H9 (cell line): Measurements from ENCODE around the gene LYVE1. TPM values are rescaled to one million over a fixed set of nuclear protein-coding genes. Genes with fewer than 3 reads are reported as not detected.

Source experiments
- DNase-seq: peaks from one replicate; pipeline ENCODE4 v3.0.0-alpha.2; 2017
- H2AFZ ChIP-seq: one replicate; pipeline ENCODE4 v1.6.1; 2013; ENCODE audit warnings: mild to moderate bottlenecking, low read length, control low read depth, moderate library complexity
- H2AK5ac ChIP-seq: 2 replicates; pipeline ENCODE4 v1.6.1; 2013; ENCODE audit warnings: low read length, control low read depth, mixed read lengths; ENCODE audit not compliant: insufficient read length
- H2BK120ac ChIP-seq: one replicate; pipeline ENCODE4 v1.6.1; 2013; ENCODE audit warnings: low read depth, mild to moderate bottlenecking, low read length, control low read depth, inconsistent platforms; ENCODE audit not compliant: poor library complexity, severe bottlenecking
- H2BK12ac ChIP-seq: 2 replicates; pipeline ENCODE4 v1.6.1; 2013; ENCODE audit warnings: low read length, control low read depth, mixed read lengths, low read depth; ENCODE audit not compliant: insufficient read length
- H2BK15ac ChIP-seq: 2 replicates; pipeline ENCODE4 v1.6.1; 2013; ENCODE audit warnings: low read depth, low read length, control low read depth
- H2BK20ac ChIP-seq: one replicate; pipeline ENCODE4 v1.6.1; 2013; ENCODE audit warnings: low read depth, mild to moderate bottlenecking, low read length, control low read depth, inconsistent platforms; ENCODE audit not compliant: poor library complexity, severe bottlenecking
- H2BK5ac ChIP-seq: 2 replicates; pipeline ENCODE4 v1.6.1; 2013; ENCODE audit warnings: low read length, control low read depth, mixed read lengths; ENCODE audit not compliant: insufficient read length
- H3K14ac ChIP-seq: 2 replicates; pipeline ENCODE4 v1.6.1; 2013; ENCODE audit warnings: low read length, control low read depth; ENCODE audit not compliant: insufficient read depth
- H3K18ac ChIP-seq: 2 replicates; pipeline ENCODE4 v1.6.1; 2013; ENCODE audit warnings: low read depth, mild to moderate bottlenecking, mixed read lengths, low read length, control low read depth; ENCODE audit not compliant: insufficient read length
- H3K23ac ChIP-seq: 2 replicates; pipeline ENCODE4 v1.6.1; 2013; ENCODE audit warnings: low read length, control low read depth, mixed read lengths, low read depth; ENCODE audit not compliant: insufficient read length
- H3K23me2 ChIP-seq: 2 replicates; pipeline ENCODE4 v1.6.1; 2013; ENCODE audit warnings: low read depth, mild to moderate bottlenecking, mixed read lengths, low read length, control low read depth; ENCODE audit not compliant: insufficient read length, poor library complexity, severe bottlenecking
- H3K27ac ChIP-seq: 2 replicates; pipeline ENCODE4 v1.5.1; 2013; ENCODE audit warnings: low read length, control low read depth, mixed read lengths, low read depth; ENCODE audit not compliant: insufficient read length
- H3K27me3 ChIP-seq: 2 replicates; pipeline ENCODE4 v1.6.1; 2013; ENCODE audit warnings: low read length, control low read depth, inconsistent platforms; ENCODE audit not compliant: insufficient read depth
- H3K4ac ChIP-seq: 2 replicates; pipeline ENCODE4 v1.6.1; 2013; ENCODE audit warnings: low read depth, mild to moderate bottlenecking, control low read depth, inconsistent platforms, low read length, moderate library complexity
- H3K4me1 ChIP-seq: 2 replicates; pipeline ENCODE4 v1.6.1; 2013; ENCODE audit warnings: low read length, control low read depth, inconsistent platforms; ENCODE audit not compliant: insufficient read depth
- H3K4me2 ChIP-seq: 2 replicates; pipeline ENCODE4 v1.6.1; 2013; ENCODE audit warnings: low read length, control low read depth, mixed read lengths; ENCODE audit not compliant: insufficient read length, insufficient read depth
- H3K56ac ChIP-seq: 2 replicates; pipeline ENCODE4 v1.6.1; 2013; ENCODE audit warnings: low read depth, mild to moderate bottlenecking, mixed read lengths, low read length, control low read depth; ENCODE audit not compliant: insufficient read length
- H3K79me1 ChIP-seq: 2 replicates; pipeline ENCODE4 v1.6.1; 2013; ENCODE audit warnings: low read depth, mild to moderate bottlenecking, moderate library complexity, low read length, control low read depth, inconsistent platforms; ENCODE audit not compliant: insufficient read depth, poor library complexity, severe bottlenecking
- H3K79me2 ChIP-seq: 2 replicates; pipeline ENCODE4 v1.6.1; 2013; ENCODE audit warnings: low read length, control low read depth, inconsistent platforms; ENCODE audit not compliant: insufficient read depth
- H3K9ac ChIP-seq: 2 replicates; pipeline ENCODE4 v1.6.1; 2013; ENCODE audit warnings: low read length, control low read depth, mixed read lengths; ENCODE audit not compliant: insufficient read length; ENCODE audit errors: extremely low read depth
- H3K9me3 ChIP-seq: one replicate; pipeline ENCODE4 v1.6.1; 2013; ENCODE audit warnings: low read depth, low read length, inconsistent platforms; ENCODE audit not compliant: control insufficient read depth
- H3T11ph ChIP-seq: one replicate; pipeline ENCODE4 v1.6.1; 2013; ENCODE audit warnings: mild to moderate bottlenecking, low read length, control low read depth, inconsistent platforms
- H4K20me1 ChIP-seq: one replicate; pipeline ENCODE4 v1.6.1; 2013; ENCODE audit not compliant: control insufficient read depth, insufficient read length, insufficient read depth
- H4K5ac ChIP-seq: 2 replicates; pipeline ENCODE4 v1.6.1; 2013; ENCODE audit warnings: low read depth, mild to moderate bottlenecking, mixed read lengths, low read length, control low read depth; ENCODE audit not compliant: insufficient read length
- H4K8ac ChIP-seq: replicated peaks from 2 replicates; pipeline ENCODE4 v1.6.1; 2013; ENCODE audit warnings: low read length, control low read depth, mixed read lengths, low read depth; ENCODE audit not compliant: insufficient read length
- H4K91ac ChIP-seq: 2 replicates; pipeline ENCODE4 v1.6.1; 2013; ENCODE audit warnings: low read depth, mild to moderate bottlenecking, moderate library complexity, mixed read lengths, low read length, control low read depth; ENCODE audit not compliant: insufficient read length
- H3K27ac Mint-ChIP-seq, 3 experiments: 2 replicates in 2 of 3; 3 replicates in 1 of 3; pipeline ENCODE4 v1.8.0; 2020 to 2021; ENCODE audit warnings: mixed read lengths in 3 of 3, mild to moderate bottlenecking in 1 of 3, moderate library complexity in 1 of 3
- H3K27me3 Mint-ChIP-seq: 2 replicates; pipeline ENCODE4 v1.8.0; 2021; ENCODE audit warnings: low read depth, mild to moderate bottlenecking, moderate library complexity, mixed read lengths
- H3K36me3 Mint-ChIP-seq, 3 experiments: 2 replicates in 2 of 3; 3 replicates in 1 of 3; pipeline ENCODE4 v1.8.0; 2020 to 2021; ENCODE audit warnings: low read depth in 3 of 3, mixed read lengths in 3 of 3; ENCODE audit not compliant: insufficient read depth in 1 of 3
- H3K4me1 Mint-ChIP-seq, 2 experiments: 2 replicates each; pipeline ENCODE4 v1.8.0; 2020; ENCODE audit warnings: mixed read lengths in 2 of 2
- H3K4me3 Mint-ChIP-seq, 2 experiments: 2 replicates in 1 of 2; 3 replicates in 1 of 2; pipeline ENCODE4 v1.8.0; 2020 to 2021; ENCODE audit warnings: mild to moderate bottlenecking in 2 of 2, mixed read lengths in 2 of 2, moderate library complexity in 1 of 2
- H3K9me3 Mint-ChIP-seq, 2 experiments: 2 replicates in 1 of 2; 3 replicates in 1 of 2; pipeline ENCODE4 v1.8.0; 2020; ENCODE audit warnings: mild to moderate bottlenecking in 2 of 2, mixed read lengths in 2 of 2, moderate library complexity in 1 of 2
- CTCF ChIP-seq: fragments of 200-600 bp; sonication (generic); conservative IDR thresholded peaks from 3 replicates; pipeline ENCODE4 v1.8.0; 2021; ENCODE audit warnings: antibody characterized with exemption, mild to moderate bottlenecking
- WGBS: extraction: QIAGEN DNeasy Blood & Tissue Kit; methylation state at CpG from one replicate; pipeline ENCODE4 v1.1.7; 2013; ENCODE audit warnings: missing lambda C conversion rate, low lambda C conversion rate, mixed read lengths; ENCODE audit not compliant: insufficient read length; ENCODE audit errors: extremely low coverage; 5-methylcytosine and 5-hydroxymethylcytosine counted together
- total RNA-seq: library from RNA; stranded (reverse); gene quantifications from 2 replicates; pipeline ENCODE4 v1.2.1, GENCODE V29; 2021

Gene LYVE1
- total RNA-seq, 1 experiment from 2014 or later: not detected

- DNase-seq: peak; percentile 57
- Histone ChIP-seq H3K79me1 (no peaks in the 10 kb centered on the region), H2AFZ (no peak overlapping the region), H3K23ac (no peak overlapping the region), H3K4me1 (0 out of 2 replicates have a peak, but pooled peaks cover 2% of the 10 kb centered on the region), H2BK5ac (no peak overlapping the region), H2BK12ac (no peak overlapping the region), H4K20me1 (no peaks in the 10 kb centered on the region), H2BK120ac (no peak overlapping the region), H3T11ph (no peak overlapping the region), H3K4ac (no peak overlapping the region), H3K9me3 (no peaks in the 10 kb centered on the region), H2AK5ac (no peak overlapping the region), H2BK15ac (no peak overlapping the region), H4K5ac (no peak overlapping the region), H4K91ac (no peak overlapping the region), H3K18ac (no peak overlapping the region), H3K56ac (no peak overlapping the region), H3K27ac (no peak overlapping the region), H2BK20ac (no peak overlapping the region), H3K14ac (no peak overlapping the region; the same call in 1 of the 2 replicates), H4K8ac (no peak overlapping the region), H3K79me2 (no peaks in the 10 kb centered on the region), H3K27me3 (no peaks in the 10 kb centered on the region), H3K9ac (peak overlapping the region; percentile 69), H3K4me2 (peak overlapping the region; percentile 91), H3K23me2 (peaks cover 6% of the 10 kb centered on the region)
- no peaks in the 10 kb centered on the region for H3K36me3 Mint-ChIP-seq
- H3K27ac Mint-ChIP-seq: peak overlapping the region in 2 of 3 experiments; percentile 70 to 92; a peak in 1 of 7 replicates
- no CpG with 5 or more reads among the region's 25 CpGs for WGBS
- H3K4me3 Mint-ChIP-seq: peak overlapping the region; percentile 88 to 92
- H3K27me3 Mint-ChIP-seq: peaks cover 7% of the 10 kb centered on the region; the same call in 1 of the 2 replicates
- H3K9me3 Mint-ChIP-seq: no peaks in the 10 kb centered on the region; a peak in 1 of 5 replicates
- peaks cover 11 to 12% of the 10 kb centered on the region in 2 experiments for H3K4me1 Mint-ChIP-seq
- no peak for TF ChIP-seq CTCF
These were observed 27.9 kb downstream of the LYVE1 start for GRCh38 chr11:10540546-10540914.
